ENCODE measurements around the gene ATP8A2.

ATP8A2 gene

DNA sequence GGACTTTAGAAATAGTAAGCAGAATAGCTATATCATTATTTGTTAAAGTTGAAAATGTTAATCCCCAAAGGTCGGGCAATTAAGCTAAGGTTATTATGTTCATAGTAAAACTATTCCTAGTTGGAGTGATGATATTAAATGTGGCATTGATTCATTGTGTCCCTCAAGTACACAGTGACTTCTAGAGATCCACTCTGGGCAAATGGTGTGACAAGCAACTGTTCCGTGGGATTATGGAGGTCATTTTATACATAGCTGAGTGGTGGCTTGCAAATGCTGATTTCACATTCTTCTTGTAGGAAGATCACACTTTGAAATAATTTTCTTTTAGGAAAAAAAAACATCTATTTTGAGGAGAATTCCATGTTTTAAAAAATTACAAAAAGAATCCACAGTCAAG is 317.8 kb downstream of the ATP8A2 start:
- DNase-seq = no peak
- TF ChIP-seq POLR2A (IDR thresholded peaks at IDR 0.05; ENCODE audit: low read length) (no peak), GATA1 (IDR thresholded peaks at IDR 0.05; ENCODE audit: low read depth, low read length) (no peak)

DNA sequence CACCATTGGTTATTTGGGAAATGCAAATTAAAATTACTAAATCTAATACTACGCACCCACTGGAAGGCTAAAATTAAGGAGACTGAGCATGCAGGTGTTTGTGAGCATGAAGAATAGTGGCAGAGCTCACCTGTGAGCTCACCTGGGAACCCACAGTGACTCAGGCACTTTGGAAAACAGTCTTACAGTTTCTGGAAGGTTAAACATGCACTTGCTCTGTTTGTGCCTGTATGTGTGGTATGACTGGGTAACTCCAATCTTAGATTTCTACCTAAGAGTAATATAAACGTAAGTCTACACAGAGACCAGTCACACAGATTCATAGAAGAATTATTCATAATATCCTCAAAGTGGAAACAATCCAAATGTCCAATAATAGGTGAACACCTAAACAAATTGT is 318.8 kb downstream of the ATP8A2 start:
- no peak for TF ChIP-seq GATA1 (IDR thresholded peaks at IDR 0.05; ENCODE audit: low read depth, low read length)

DNA sequence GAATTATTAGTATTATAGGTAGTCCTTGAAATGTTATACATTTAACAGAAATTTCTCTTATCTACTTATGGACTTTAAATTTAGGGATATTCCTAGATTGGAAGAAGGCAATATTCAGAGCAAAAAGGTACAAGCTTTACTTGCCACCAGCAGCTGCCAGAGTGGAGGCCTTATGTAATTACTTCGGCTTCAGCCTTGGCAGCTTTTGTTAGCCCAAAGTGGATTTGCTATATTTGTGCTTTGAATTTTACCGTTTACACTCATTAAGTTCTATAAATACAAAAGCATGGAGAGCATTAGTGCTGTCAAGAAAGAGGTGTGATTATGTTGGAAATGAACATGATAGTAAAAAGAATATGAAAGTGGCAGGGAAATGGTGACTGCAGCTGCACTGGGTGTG is 319.9 kb downstream of the ATP8A2 start:
- TF ChIP-seq GATA1 (IDR thresholded peaks at IDR 0.05; ENCODE audit: low read depth, low read length) (no peak), POLR2A (IDR thresholded peaks at IDR 0.05; ENCODE audit: low read length) (no peak)

More for the DNA sequence above, 318.8 kb downstream of the ATP8A2 start:
- no peak for DNase-seq

DNA sequence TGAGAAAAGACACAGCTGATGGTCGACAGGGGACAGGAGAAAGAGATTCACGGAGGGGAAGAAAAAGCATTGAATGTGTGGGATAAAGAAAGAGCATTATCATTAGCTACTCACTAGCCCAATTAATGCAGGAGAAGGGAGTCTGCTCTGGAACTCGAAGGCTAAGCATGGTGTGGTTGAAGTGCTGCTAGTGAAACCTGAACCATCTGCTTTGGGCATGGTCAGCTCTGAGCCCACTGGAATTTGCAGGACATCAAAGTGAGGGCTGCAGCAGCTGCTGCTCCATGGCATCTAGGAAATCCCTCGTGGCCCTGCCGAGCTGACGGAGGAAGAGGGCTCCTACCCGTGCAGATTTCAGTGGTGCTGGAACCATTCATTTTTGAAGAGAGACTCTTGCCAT is 320.3 kb downstream of the ATP8A2 start:
- no peak for DNase-seq
- TF ChIP-seq POLR2A (IDR thresholded peaks at IDR 0.05; ENCODE audit: low read length) (no peak), GATA1 (IDR thresholded peaks at IDR 0.05; ENCODE audit: low read depth, low read length) (no peak)

More for the DNA sequence above, 319.9 kb downstream of the ATP8A2 start:
- no peak for DNase-seq

DNA sequence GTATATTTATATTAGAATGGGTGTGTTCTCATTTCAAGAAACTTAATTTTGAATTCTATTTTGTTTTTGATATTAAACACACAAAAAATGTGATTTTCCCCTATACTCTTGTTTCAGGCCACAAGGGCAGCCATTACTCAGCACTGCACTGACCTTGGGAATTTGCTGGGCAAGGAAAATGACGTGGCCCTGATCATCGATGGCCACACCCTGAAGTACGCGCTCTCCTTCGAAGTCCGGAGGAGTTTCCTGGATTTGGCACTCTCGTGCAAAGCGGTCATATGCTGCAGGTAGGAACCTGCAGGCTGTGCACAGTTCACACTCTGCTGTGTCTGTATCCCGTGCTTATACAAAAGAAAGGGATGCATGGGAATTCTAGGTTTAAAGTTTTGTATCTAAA is 327.3 kb downstream of the ATP8A2 start:
- no peak for DNase-seq
- TF ChIP-seq POLR2A (IDR thresholded peaks at IDR 0.05; ENCODE audit: low read length) (no peak), GATA1 (IDR thresholded peaks at IDR 0.05; ENCODE audit: low read depth, low read length) (no peak)

DNA sequence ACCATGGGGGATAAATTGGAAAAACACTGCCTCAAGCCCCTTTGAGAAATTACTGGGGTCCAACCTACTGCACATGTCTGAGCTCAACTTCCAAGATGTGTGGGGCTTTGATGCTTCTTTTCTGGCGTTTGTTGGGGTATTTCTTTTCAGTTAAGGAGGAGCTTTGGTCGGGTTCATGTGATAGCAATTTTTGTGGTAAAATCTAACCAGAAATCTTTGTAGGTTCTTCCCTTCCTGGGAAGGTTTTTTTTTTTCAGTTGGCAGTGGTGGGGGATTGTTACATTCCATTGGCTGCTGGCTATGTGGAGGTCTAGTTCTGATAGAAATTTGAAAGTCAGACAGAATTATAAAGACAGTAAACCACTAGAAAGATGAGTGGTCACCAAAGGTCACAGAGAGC is 327.8 kb downstream of the ATP8A2 start:
- TF ChIP-seq POLR2A (IDR thresholded peaks at IDR 0.05; ENCODE audit: low read length) = no peak
- DNase-seq = no peak

DNA sequence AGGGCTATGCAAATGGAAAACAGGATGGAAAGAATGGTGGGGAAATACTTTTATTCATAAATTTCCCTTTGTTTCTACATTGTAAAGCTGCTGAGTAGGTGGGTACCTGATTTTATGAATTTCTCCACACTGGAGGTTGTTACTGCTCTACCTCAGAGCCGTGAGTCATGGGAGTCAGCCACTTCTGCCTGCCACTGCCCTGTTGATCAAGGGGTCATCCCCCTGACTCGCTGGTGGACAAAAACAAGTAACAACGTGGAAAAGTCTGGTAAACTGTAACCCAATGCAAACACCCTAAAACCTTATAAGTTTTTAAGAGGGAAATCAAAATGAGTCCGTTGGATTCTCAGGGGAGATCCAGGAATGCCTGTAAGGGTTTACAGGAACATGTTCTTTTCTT is 329.5 kb downstream of the ATP8A2 start:
- TF ChIP-seq POLR2A (IDR thresholded peaks at IDR 0.05; ENCODE audit: low read length) (no peak), GATA1 (IDR thresholded peaks at IDR 0.05; ENCODE audit: low read depth, low read length) (no peak)
- no peak for DNase-seq

DNA sequence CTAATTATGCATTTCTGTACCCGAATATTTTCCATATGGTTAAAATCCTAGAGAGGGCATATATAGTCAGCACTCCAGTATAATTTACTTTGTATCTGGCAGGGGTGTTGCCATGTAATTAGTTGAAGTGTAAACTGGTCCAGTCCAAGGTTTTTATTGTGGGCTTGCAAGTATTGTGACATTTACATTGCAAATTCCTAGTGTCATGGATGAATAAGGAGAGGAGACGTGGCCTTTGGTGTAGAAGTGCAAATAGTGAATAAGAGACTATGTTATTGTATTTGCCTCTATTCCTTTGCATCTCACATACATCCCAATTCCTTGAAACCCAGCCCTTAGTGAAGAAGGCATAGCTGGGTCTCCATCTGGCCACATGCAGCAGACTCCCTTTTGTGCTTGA is 330.6 kb downstream of the ATP8A2 start:
- DNase-seq = no peak
- TF ChIP-seq POLR2A (IDR thresholded peaks at IDR 0.05; ENCODE audit: low read length) (no peak), GATA1 (IDR thresholded peaks at IDR 0.05; ENCODE audit: low read depth, low read length) (no peak)

DNA sequence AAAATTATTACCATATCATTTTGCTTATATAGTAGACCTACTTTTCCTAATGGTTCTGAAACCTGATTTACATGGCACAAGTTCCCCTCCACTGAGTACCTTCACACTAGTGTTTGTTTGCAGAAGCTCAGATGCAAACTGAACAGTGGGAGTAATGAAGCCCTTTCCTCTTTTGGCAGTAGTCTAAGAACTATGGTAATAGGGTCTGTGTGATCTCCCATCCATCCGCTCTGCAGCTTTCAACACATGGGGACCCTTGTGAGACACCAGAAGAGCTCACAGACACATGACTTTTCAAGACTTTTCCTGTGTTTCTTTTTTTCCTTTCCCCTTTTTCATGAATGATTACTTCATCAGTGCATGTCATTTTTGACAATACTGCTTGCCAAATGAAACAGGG is 336.0 kb downstream of the ATP8A2 start:
- TF ChIP-seq POLR2A (IDR thresholded peaks at IDR 0.05; ENCODE audit: low read length) (no peak), GATA1 (IDR thresholded peaks at IDR 0.05; ENCODE audit: low read depth, low read length) (no peak)
- DNase-seq = no peak

DNA sequence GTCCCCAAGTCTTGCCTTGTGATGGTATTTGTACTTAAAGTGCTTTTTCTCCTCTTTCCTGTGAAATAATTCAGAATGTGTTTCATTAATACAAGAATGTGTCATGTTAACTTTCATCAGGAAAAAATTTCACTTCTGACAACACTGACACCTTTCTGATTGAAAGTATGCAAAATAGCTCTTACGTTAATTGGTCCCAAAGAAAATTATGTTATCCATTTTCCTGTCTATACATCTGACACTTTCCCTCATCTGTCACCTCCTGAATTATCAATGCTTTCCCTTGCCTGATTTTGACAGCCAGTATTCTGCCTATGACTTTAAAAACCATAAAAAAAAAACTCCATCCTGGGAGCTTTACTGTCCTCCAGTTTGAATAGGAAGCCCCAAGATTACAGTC is 336.5 kb downstream of the ATP8A2 start:
- DNase-seq = no peak
- no peak for TF ChIP-seq POLR2A (IDR thresholded peaks at IDR 0.05; ENCODE audit: low read length)

DNA sequence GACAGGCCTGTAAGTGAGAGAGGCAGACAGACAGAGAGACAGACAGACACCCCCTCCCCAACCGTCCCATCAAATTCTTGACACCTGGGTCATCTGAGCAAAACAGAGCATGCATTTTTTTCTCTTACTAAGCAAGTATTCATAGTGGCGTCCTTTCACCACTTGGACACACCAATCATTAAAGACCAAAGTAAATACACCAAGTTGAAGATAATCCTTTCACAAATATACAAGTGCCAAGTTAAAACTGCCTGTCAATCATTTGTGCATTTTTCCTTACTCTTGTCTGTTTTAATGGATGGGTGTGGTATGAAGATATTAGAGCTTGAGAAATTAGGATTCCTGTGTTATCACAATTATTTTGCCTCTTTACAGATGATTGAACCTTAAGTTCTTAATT is 337.3 kb downstream of the ATP8A2 start:
- TF ChIP-seq GATA1 (IDR thresholded peaks at IDR 0.05; ENCODE audit: low read depth, low read length) (no peak), POLR2A (IDR thresholded peaks at IDR 0.05; ENCODE audit: low read length) (no peak)
- no peak for DNase-seq

DNA sequence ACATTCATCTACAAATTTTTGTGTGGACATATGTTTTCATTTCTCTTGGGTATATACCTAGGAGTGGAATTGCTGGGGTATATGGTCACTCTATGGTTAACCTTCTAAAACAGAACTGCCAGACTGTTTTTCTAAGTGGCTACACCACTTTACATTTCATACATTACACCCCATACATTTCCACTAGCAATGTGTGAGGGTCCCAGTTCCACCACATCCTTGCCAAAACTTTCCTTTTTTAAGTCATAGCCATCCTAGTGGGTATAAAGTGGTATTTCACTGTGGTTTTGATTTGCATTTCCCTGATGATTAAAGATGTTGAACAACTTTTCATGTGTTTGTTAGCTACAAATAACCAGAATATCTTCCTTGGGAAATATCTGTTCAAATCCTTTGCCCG is 344.0 kb downstream of the ATP8A2 start:
- TF ChIP-seq GATA1 (IDR thresholded peaks at IDR 0.05; ENCODE audit: low read depth, low read length) (no peak), POLR2A (IDR thresholded peaks at IDR 0.05; ENCODE audit: low read length) (no peak)
- DNase-seq = no peak

DNA sequence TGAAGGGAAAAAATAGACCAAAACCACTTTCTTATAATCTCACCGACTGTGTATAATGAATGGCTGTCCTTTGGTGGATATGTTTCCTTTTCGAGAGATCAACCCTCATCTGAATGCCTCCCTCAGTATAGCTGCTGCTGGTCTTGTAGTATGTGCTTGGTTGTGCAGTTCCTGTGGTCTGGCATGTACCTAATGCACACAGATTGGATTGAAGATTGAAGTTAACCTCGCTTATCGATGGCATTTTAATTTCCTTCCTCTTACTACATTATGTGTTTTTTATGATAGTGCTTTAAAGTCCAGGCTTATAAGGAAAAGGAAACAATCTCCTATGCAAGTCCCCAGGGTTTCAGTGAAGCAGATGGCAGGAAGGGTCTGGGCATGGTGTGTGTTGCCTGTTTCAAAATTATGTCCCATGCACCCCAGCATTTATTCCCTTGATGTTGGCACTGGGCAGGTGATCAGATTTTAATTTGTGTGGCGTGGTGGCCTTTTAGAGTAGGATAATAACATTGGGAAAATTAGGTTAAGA is 346.0 kb downstream of the ATP8A2 start:
- TF ChIP-seq GATA1 (IDR thresholded peaks at IDR 0.05; ENCODE audit: low read depth, low read length) (no peak), POLR2A (IDR thresholded peaks at IDR 0.05; ENCODE audit: low read length) (no peak)
- no peak for DNase-seq

DNA sequence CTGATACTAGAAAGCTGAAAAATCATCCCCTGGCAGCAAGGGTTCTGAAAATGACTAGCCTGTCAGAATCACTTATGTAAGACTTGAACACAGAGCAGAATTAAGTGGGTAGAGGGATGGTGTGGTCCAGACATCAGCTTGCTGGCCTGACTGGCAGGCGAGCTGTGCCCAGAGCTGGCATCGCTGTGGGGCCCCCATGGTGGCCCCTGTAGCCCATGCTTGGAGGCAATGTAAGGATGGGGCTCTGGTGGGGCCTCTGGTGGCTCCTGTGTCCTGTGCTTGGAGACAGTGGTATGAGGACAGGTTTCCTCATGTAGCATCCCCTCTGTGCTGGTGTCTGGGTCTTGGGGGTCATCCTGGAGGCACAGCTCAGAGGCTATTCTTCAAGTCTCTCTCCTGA is 347.9 kb downstream of the ATP8A2 start:
- no peak for TF ChIP-seq GATA1 (IDR thresholded peaks at IDR 0.05; ENCODE audit: low read depth, low read length)
- no peak for TF ChIP-seq POLR2A (IDR thresholded peaks at IDR 0.05; ENCODE audit: low read length)
- DNase-seq = no peak

DNA sequence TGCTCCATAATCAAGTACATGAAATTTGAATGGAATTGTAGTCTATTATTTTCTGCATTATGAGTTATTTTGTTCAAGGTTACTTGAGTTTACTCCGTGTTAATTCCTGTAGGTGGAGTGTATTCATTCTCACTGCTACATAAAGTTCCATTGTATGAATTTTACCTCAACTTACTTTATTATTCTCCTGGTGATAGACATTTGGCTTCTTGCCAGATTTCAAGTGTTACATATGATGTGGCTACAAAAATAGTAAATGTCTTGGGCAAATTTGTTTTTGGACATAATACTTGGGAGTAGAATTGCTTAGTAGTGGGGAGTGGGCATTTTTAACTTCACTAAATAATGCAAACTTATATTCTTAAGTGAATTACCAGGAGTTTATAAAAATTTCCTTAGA is 351.1 kb downstream of the ATP8A2 start:
- no peak for TF ChIP-seq GATA1 (IDR thresholded peaks at IDR 0.05; ENCODE audit: low read depth, low read length)
- no peak for TF ChIP-seq POLR2A (IDR thresholded peaks at IDR 0.05; ENCODE audit: low read length)

DNA sequence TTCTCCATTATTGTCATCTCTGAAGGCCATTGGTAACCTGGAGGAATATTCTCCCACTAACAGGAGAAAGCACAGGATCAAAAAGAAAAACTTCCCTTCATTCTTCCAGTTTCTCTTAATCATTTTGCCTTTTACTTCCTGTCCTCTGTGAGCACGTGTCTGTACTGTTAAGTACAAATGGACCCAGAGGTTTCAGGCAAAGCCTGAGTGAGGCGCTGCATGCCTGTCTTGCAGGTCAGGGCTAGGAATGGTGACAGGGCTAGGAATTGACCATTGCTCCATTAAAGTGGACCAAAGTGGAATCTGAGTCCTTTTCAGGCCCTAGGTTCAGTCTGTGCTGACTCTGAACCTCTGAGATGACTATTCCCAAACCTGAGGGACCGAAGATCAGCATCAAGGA is 353.3 kb downstream of the ATP8A2 start:
- TF ChIP-seq POLR2A (IDR thresholded peaks at IDR 0.05; ENCODE audit: low read length) = no peak
- no peak for TF ChIP-seq GATA1 (IDR thresholded peaks at IDR 0.05; ENCODE audit: low read depth, low read length)
- DNase-seq = no peak

More for the DNA sequence above, 351.1 kb downstream of the ATP8A2 start:
- peak in 1 of 2 experiments; percentile 7 for DNase-seq
